Suppressor macrophage (primary cell): ENCODE results near the gene KRTAP10-10.
"Not testable (repeated sequence)": the region's sequence is repeated elsewhere in the genome, so short reads cannot be mapped to it uniquely, and the experiment has no call there.

Source experiments
- DNase-seq, 4 experiments: peaks; one replicate each; pipeline ENCODE4 v3.0.0-alpha.2; 2020 to 2022

KRTAP10-10 gene

GRCh38 chr21:44626673-44627143, 10.4 kb upstream of the KRTAP10-10 start, which contains the start of gene KRTAP10-9:
Gene KRTAP10-9 (plus strand): TSS chr21:44627093. CDS start chr21:44627172, 79 bp downstream.
- DNase-seq = no peak

GRCh38 chr21:44627181-44627822, 9.9 kb upstream of the KRTAP10-10 start:
- not testable (repeated sequence) for DNase-seq

GRCh38 chr21:44627831-44628233, 9.3 kb upstream of the KRTAP10-10 start:
- not testable (repeated sequence) for DNase-seq

GRCh38 chr21:44628707-44629391, 8.3 kb upstream of the KRTAP10-10 start:
- no peak for DNase-seq

GRCh38 chr21:44630440-44630839, 6.7 kb upstream of the KRTAP10-10 start:
- DNase-seq = no peak

- DNase-seq = no peak
Measured at GRCh38 chr21:44632067-44632466, 5.1 kb upstream of the KRTAP10-10 start.

- no peak for DNase-seq
Measured at GRCh38 chr21:44636209-44637017, 743 bp upstream of the KRTAP10-10 start.

- DNase-seq = not testable (repeated sequence)
Measured at GRCh38 chr21:44637851-44638348, 744 bp downstream of the KRTAP10-10 start.

- not testable (repeated sequence) for DNase-seq
Measured at GRCh38 chr21:44638506-44639330, 1.6 kb downstream of the KRTAP10-10 start.

- DNase-seq = no peak
Measured at GRCh38 chr21:44639331-44639655, 2.1 kb downstream of the KRTAP10-10 start.

GRCh38 chr21:44640761-44641160, 3.6 kb downstream of the KRTAP10-10 start:
- DNase-seq = no peak

GRCh38 chr21:44643741-44644310, 6.7 kb downstream of the KRTAP10-10 start:
- no peak for DNase-seq

GRCh38 chr21:44644878-44645277, 7.7 kb downstream of the KRTAP10-10 start:
- no peak for DNase-seq

- not testable (repeated sequence) for DNase-seq
Measured at GRCh38 chr21:44646366-44647221, 9.4 kb downstream of the KRTAP10-10 start, which contains the start of gene KRTAP10-11. Gene KRTAP10-11 (plus strand): TSS chr21:44646414. CDS start chr21:44646459, 45 bp downstream.

- no peak for DNase-seq
Measured at GRCh38 chr21:44647222-44647552, 10.0 kb downstream of the KRTAP10-10 start.

GRCh38 chr21:44648557-44649311, 11.6 kb downstream of the KRTAP10-10 start:
- DNase-seq = no peak

- DNase-seq = no peak
Measured at GRCh38 chr21:44649521-44650100, 12.5 kb downstream of the KRTAP10-10 start.

- no peak for DNase-seq
Measured at GRCh38 chr21:44650265-44650972, 13.3 kb downstream of the KRTAP10-10 start.
